A549 (cell line): ENCODE measurements around the gene LCA5.

Experiments used
- CEBPB ChIP-seq, 2 experiments: fragments of >200 bp in 1 of 2; sonication (Bioruptor Twin) in 1 of 2; formaldehyde crosslinking in 1 of 2; IDR thresholded peaks; 2 replicates each; pipeline ENCODE4 v1.6.1; 2012 to 2016
- CHD2 ChIP-seq: fragments of 150-350 bp; IDR thresholded peaks from 2 replicates; pipeline ENCODE4 v1.6.1; 2014; ENCODE audit warnings: low read length; ENCODE audit not compliant: partially characterized antibody
- GATA3 ChIP-seq: IDR thresholded peaks from 2 replicates; pipeline ENCODE4 v1.6.1; 2012; ENCODE audit warnings: borderline replicate concordance
- NR3C1 ChIP-seq: fragments of >200 bp; sonication (Bioruptor Twin); formaldehyde crosslinking; IDR thresholded peaks from 3 replicates; pipeline ENCODE4 v1.6.1; 2017
- RAD21 ChIP-seq, 2 experiments: fragments of >200 bp in 1 of 2; sonication (Bioruptor Twin) in 1 of 2; formaldehyde crosslinking in 1 of 2; IDR thresholded peaks in 1 of 2; conservative IDR thresholded peaks in 1 of 2; 2 replicates in 1 of 2; 3 replicates in 1 of 2; pipeline ENCODE4 v1.6.1; 2012 to 2018; ENCODE audit warnings: inconsistent platforms in 1 of 2
- RNF2 ChIP-seq: fragments of 200-600 bp; sonication (generic); IDR thresholded peaks from 2 replicates; pipeline ENCODE4 v1.6.1; 2016; ENCODE audit warnings: low read depth, mild to moderate bottlenecking, antibody characterized with exemption, moderate library complexity, borderline replicate concordance
- TF ChIP-seq, protein P1 (sequence below): fragments of >200 bp; sonication (Bioruptor Twin); formaldehyde crosslinking; IDR thresholded peaks from 3 replicates; pipeline ENCODE4 v1.5.1; 2016
- TF ChIP-seq, protein P2 (sequence below): fragments of 250-450 bp; sonication (Bioruptor Pico); IDR thresholded peaks from 2 replicates; pipeline ENCODE4 v1.5.0; 2021; ENCODE audit warnings: mild to moderate bottlenecking, moderate library complexity, borderline replicate concordance
- TF ChIP-seq, protein P3 (sequence below): IDR thresholded peaks from 2 replicates; pipeline ENCODE4 v1.6.1; 2012

DNA sequence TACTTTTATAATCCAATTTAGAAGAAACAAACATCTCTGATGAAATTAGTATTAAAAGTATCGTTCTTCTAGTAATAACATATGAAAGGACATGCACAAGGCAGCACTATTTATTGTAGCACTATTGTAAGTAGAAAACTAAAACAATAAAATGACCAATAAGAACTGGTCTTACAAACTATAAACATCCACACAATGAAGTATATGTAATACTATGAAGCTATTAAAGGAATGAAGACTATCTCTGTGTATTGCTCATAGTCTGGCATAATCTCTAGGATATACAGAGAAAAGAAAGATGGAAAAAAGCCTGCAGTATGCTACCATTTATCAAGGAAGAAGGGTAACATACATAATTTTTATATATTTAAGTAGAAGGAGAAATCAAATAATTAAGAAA lies 16.7 kb downstream of the LCA5 start:
- TF ChIP-seq GATA3 (no peak), RAD21 (conservative IDR thresholded peaks at IDR 0.05 in 1 of 2, IDR thresholded peaks at IDR 0.05 in 1 of 2) (no peak), RNF2 (no peak), NR3C1 (no peak), CEBPB (IDR thresholded peaks at IDR 0.05) (no peak), CHD2 (no peak)
- TF ChIP-seq, protein P1, sequence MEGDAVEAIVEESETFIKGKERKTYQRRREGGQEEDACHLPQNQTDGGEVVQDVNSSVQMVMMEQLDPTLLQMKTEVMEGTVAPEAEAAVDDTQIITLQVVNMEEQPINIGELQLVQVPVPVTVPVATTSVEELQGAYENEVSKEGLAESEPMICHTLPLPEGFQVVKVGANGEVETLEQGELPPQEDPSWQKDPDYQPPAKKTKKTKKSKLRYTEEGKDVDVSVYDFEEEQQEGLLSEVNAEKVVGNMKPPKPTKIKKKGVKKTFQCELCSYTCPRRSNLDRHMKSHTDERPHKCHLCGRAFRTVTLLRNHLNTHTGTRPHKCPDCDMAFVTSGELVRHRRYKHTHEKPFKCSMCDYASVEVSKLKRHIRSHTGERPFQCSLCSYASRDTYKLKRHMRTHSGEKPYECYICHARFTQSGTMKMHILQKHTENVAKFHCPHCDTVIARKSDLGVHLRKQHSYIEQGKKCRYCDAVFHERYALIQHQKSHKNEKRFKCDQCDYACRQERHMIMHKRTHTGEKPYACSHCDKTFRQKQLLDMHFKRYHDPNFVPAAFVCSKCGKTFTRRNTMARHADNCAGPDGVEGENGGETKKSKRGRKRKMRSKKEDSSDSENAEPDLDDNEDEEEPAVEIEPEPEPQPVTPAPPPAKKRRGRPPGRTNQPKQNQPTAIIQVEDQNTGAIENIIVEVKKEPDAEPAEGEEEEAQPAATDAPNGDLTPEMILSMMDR: no peak
- TF ChIP-seq, protein P2, sequence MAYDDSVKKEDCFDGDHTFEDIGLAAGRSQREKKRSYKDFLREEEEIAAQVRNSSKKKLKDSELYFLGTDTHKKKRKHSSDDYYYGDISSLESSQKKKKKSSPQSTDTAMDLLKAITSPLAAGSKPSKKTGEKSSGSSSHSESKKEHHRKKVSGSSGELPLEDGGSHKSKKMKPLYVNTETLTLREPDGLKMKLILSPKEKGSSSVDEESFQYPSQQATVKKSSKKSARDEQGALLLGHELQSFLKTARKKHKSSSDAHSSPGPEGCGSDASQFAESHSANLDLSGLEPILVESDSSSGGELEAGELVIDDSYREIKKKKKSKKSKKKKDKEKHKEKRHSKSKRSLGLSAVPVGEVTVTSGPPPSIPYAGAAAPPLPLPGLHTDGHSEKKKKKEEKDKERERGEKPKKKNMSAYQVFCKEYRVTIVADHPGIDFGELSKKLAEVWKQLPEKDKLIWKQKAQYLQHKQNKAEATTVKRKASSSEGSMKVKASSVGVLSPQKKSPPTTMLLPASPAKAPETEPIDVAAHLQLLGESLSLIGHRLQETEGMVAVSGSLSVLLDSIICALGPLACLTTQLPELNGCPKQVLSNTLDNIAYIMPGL (CRISPR knock-in tag): no peak
- TF ChIP-seq, protein P3, sequence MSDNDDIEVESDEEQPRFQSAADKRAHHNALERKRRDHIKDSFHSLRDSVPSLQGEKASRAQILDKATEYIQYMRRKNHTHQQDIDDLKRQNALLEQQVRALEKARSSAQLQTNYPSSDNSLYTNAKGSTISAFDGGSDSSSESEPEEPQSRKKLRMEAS: no peak
